NCI-H187 (cell line): ENCODE data around the gene ALOXE3.

Source experiments
- DNase-seq, 2 experiments: peaks; one replicate each; lab custom pipeline; 2025; lab: John Stamatoyannopoulos, UW

The ALOXE3 gene

DNA sequence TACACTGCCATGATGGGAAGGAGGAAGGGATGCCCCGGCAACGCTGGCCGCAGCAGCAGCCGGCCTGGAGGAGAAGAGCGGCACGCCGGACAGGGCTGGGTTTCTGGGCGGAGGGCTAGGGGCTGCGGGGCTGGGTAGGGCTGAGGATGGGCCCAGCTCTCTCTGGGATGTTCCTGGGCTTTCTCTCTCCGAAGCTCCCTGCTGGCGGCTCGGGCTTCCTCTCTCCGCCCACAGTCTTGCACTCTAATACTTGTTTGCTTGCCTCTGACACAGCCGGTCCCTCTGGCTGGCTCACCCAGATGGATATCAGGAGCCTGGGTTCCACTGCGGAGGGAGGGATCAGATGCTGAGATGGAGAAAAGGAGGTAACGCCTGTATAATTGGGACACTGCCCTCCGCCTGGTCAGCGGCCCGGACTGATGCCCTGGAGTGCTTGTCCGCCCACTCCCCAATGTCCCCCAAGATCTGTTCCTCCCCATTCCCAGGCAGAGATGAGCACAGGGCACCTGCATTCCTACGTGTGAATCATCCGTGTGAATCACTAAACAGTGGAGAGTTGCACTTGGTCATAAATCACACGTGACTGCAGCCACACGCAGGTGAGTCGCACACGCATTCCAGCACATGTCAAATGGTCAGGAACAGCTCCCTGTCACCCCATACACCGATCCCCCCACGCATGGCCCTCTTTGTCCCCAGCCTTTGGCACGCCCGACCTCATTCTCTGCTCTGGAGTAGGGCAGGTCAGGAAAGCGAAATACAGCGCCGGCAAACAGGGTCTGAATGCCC is at the start of gene ALOXE3:
Gene ALOXE3, minus strand, starts transcription at position 535 of the 789 bp plus-strand sequence. Its CDS starts 524 bp downstream, at position 11.
- no peak for DNase-seq

DNA sequence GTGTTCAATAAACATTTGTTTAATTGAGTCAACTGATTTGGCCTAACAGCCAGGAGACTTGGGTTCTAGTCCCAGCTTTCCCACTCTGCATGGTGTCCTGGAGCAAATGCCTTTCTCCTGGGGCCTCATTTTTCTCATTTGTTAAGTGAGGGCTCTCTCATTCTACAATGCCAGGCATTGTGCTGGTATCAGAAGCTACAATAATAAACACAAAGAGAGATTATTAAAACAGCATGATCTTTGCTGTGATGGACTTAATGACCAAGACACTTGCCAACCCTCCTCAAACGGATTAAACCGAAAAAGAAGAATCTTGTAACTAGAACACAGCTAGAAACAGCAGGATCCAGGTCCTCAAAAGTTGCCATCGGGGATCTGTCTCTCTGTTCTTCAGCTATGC is 49.2 kb upstream of the ALOXE3 start:
- DNase-seq = no peak

DNA sequence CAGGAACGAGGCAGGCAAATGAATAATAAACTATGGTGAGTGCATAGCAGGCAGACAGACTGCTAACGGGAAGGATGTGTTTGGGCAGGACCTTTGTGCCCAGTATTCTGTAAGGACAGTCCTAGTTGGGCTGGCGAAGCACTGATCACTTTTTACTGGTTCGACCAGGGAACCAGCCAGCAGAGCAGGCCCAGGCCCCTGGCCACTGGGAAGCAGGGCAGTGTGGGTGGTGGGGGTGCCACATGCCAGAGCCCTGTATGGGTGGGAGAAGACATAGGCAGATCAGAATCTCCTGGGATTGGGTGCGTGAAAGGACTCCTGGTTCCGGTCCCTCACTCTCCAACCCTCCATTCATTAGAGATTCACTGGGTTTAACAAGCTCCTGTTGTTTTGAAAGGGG is 48.4 kb upstream of the ALOXE3 start:
- DNase-seq = no peak

DNA sequence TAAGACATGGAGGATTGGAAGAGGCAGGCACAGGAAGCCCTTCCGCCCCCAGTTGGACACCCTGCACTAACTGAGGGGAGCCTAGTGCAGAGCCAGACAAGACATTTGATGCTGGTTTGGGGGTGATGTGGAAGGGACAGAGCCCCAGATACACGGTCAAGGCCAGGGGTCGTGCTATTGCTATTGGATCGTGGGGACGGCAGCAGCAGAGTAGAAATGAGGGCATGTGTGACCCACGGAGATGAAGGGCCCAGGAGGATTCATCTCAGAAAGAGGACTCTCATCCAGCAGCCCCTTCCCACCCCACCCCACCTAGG is 46.5 kb upstream of the ALOXE3 start:
- no peak for DNase-seq

DNA sequence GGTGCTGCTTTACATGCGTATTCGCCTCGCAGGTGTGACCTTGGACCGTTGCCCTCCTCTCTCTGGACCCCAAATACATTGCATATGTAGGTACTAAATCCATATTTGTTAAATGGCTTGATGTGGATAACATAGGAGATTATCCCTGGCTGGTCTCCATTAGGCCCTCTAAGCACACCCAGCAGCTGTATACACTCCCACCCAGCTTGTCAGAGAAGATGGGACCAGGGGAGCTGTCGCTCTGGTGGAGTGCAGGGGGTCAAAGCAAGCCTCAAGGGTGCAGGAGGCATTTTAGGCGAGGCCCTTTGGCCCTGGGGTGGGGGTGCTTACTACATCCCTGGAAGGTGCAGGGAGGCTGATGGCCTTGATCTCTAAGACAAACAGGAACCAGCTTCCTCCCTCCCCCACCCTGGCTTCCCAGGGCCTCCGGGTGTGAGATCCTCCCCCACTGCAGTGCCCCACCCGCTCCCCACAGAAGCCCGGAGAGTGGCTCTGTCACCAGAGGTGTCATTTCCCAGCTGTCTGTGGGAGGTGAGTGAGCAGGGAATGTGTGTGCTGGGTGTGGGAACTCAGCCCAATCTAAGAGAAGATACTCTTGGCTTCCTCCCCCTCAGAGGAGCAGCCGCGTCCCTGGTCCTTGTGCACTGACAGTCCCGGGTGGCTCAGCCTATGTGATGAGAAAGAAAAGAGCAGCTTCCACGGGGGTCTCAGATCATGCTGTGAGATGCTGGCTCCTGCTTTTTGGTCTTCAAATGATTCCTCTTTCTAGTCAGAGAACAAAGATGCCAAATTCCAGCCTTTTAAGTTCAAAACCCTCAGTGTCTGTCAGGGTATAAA is 45.9 kb upstream of the ALOXE3 start:
- no peak for DNase-seq

DNA sequence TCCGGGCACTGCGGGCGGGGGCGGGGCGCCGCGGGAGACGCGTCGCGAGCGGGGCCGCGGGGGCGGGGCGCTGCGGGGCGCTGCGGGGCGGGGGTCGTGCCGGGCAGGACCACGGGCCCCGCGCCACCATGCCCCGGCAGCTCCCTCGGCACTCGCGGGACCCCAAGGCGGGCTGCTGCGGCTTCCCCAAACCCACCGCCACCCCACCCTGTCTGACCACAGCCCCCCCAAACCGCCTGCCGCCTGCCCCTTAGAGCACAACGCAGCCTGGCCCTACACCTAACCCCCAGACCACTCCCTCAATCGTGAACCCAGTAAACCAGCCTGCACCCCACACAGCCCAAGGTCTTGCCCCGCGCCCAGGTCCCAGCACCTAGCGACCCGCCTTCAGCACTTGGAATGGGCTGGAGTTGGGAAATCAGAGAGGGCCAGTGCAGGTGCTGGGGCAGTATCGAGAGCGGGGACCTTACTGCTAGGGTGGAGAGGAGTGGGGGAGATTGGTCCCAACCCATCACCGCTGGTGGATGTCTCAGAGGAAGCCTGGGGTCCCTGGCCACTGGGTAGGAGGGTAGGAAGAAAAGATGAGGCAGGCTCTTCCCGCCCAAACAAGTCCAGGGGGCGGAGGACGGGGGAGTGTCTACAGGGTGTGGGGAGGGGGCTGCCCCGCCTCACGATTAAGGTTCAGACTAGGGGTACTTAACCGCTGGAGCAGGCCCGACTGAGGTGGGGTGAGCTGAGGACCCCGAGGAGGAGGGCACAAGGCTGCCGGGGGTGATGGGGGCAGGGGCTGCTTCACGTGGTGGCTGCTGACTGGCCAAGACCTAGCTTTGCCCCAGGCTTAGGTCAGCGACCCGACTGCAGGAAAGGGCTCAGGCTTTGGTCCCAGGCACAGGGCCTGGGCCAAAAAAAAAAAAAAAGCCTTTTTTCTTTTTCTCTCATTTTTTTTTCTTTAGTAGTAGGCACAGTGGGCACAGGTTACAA is 45.0 kb upstream of the ALOXE3 start:
- no peak for DNase-seq

DNA sequence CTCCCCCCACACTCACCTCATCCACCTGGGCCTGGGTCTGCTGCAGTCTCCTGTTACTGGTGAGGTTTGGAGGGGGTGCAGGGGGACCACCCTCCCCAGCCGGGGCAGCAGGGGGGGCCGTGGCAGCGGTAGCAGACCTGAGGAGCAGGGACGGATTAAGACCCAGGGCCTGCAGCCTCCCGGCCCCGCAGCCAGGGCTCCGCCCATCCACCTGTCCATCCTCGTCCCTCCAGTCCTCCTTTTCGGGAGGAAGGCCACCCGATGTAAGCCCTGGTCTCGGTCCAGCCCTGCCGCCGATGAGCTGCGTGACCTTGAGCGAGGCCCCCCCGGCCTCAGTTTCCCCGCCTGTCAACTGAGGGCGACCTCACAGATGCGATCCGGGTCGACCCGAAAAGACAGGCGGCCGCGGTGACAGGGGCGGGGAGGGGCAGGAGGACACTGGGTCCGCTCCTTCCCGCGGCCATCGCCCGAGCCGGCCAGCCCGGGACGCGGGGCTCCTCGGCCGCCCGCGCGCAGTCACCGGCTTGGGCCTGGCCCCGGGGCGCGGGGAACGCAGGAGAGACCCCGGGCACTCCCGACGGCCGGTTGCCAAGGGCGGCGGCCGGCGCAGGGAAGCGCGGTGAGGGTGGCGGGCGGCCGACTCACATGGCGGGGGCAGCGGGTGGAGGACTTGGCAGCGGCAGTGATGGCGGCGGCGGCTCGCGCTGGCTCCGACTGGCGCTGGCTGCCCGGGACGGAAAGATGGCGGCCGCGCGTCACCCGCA is 44.1 kb upstream of the ALOXE3 start, which contains the start of gene VAMP2:
Gene VAMP2, minus strand, starts transcription at position 716 of the 764 bp plus-strand sequence. Its CDS starts 69 bp downstream, at position 647.
- peak in 1 of 2 experiments; percentile 50 for DNase-seq

DNA sequence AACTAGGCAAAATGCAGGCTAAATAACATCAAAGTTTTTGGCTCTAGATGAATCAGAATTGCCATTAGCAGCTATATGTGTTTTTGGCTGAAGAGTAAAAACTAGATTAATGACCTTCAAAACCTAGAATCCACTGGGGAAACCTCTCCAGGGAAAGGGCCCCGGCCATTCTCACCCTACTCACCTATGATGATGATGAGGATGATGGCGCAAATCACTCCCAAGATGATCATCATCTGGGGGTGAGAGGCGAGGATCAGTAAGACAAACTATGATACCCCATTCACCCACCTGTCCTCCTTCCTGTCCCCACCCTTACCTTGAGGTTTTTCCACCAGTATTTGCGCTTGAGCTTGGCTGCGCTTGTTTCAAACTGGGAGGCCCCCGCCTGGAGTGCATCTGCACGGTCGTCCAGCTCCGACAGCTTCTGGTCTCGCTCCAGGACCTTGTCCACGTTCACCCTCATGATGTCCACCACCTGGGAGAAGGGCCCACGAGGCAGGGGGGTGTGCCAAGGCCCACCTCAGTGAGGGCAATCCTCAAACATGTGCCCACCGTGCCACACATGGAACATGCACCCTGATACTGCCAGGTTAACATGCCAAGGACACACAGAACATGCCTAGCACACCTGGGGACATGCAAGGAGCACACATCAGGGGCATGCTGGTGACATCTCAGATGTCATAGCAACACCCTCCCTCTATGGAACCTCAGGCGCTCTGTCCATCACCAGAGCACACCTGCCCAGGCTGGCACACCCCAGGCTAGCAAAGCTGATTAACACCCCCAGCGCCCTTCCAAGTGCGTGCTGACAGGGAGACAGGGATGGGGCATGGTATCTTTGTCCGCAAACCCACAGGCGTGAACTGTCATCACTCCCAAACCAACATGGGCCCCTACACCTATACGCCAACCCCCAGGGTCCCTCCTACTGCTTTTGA is 43.2 kb upstream of the ALOXE3 start:
- DNase-seq = no peak

DNA sequence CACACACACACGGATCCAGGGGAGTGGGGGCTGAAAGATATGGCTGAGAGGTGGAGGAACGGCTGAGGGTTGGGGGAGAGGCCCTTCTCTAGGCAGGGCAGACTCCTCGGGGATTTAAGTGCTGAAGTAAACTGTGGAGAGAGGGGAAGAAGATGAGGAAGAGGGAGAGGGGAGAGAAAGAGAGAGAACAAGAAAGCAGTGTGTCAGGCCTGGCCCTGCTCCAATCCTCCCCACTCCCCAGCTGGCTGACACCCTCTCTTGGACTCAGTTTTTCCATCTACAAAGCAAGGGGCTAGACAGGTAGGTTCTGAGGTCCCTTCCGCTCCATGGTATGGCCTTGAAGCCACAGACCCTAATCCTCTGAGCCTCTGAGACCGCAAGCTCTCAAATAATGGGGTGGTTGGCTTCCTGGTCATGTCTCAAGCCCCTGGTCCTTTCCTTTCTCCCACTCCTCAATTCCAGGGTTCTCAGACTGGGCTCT is 42.5 kb upstream of the ALOXE3 start:
- no peak for DNase-seq

DNA sequence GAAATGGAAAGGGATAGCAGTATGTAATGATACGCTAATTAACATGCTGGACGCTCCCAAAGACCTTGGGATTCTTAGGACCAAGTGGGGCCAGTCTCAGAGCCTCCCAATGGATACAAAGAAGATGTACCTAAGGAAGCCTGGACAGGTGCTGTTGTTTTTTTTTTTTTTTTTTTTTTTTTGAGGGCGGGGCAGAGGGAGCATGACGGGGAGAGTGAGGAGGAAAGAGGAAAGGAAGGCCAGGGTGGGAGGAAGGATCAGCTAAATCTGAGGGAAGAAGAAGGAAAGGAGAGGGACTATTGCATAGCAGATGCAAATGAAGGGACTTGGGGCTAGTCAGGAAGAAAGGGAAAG is 41.9 kb upstream of the ALOXE3 start:
- DNase-seq = no peak

DNA sequence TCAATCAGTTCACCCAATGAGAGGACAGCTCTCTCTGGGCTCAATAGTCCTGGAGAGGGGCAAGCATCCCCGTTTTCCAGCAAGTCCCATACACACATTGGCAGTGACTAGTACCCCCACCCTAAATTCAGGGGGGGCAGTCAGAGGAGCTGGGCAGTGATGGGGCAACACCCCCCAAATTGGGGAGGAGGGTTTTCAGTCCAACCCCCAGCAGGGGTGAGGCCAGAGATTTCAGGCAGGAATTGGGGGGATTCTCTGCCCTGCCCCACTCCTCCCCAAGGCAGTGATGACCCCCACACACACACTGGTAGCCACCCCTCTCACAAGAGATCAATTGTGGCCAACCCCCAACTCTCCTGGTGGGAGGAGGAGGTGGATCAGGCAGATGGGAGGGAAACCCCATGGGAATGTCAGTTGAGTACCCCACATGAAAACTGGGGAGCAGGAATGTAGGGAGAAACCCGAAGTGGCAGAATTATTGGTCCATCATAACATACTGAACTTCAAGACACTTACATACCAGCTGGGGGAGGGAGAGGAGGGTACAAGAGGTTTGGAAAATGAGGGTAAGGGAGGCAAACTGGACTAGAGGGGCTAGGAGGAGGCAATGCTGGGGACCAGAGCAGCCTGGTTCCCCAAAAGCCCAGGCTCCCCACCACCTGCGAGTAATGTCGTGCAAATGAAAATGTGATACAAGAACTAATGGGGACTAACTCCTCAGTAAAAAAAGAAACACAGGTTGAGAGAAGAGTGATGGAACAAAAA is 41.3 kb upstream of the ALOXE3 start:
- no peak for DNase-seq

DNA sequence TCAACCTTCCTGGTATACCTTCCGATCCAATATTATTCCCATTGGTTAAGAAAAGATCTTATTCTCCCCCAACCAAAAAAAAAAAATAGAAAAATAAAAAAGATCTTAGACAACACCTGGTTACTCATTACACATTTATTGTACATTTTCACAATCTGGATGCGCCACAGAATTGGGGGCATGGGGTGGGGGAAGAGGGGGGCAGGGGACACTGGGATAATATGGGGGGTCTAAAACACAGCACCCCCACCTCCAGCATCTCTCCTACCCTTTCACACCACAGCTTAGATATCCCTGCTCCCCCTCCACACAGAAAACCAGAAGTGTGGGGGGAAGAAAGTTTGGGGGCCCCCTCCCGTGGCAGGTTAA is 40.7 kb upstream of the ALOXE3 start:
- no peak for DNase-seq

DNA sequence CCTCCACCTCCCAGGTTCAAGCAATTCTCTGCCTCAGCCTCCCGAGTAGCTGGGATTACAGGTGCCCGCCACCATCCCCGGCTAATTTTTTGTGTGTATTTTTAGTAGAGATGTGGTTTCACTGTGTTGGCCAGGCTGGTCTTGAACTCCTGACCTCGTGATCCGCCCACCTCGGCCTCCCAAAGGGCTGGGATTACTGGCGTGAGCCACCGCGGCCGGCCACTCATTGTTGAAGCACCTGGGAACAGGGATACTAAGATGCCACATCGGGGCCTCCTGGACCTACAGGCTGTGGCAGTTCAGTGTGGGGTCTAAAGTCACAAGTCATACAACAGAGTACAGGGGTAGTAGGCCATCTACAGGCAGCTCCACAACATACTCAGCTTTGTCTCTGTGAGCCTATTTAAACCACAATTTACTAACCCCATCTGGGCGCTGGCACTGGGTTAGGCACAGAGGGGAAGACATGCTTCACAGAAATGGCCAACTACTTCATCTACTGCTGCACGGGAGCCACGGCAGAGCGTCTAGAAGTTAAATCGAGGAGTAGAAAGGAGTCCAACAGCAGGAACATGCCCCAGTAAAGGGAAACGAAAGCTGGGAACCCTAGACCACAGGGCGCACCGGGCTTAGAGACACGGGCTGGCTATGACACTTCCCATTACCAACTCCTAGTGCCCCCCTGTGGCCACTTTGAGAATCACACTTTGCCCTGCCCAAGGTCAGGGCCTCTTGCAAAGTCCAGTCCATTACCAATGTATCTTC is 40.1 kb upstream of the ALOXE3 start:
- peak; percentile 3 to 48 for DNase-seq

DNA sequence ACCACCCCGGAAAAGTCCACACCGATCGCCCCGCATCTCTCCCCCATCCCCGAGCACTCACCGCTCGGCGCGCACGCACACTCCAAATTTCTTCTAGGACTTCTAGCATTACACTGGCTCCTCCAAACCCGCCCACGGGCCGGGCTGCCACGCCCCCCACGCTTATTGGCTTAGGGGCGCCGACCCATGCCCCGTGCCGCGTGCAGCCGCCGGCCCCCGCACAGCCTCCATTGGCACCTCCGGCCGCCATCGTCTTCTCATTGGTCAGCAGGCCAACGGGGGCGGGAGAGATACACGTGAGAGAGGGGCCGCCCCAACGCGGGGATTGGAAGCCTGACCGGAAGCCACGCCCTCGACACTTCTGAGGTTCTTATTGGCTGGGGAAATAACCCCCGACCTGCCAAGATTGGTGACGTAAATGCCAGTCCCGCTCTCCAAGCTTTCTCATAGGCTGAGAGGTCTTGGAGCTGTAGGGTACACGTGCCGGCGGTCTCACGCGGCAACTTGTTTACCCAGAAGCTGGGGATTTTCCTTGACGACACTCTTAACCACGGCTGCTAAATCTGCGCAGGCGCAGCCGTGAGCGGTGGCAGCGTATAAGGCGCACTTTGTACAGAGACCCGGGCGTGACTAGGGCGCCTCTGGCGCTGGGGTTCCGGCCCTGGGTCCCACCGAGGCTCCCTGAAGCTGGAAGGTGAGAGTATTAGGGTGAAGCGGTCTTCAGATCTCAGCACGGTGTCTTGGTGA is 38.1 kb upstream of the ALOXE3 start:
- peak; percentile 91 to 97 for DNase-seq

DNA sequence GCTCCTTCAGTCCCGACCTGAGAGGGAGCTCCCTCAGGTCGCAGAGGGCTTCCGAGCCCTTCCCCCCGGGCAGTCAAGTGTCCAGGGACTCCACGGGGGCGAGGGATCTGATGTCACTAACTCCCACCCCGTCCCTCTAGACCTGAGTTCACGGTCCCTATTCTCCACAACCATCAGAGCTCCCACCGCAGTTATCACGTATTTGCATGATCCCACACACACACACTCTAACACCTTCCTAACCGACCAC is 37.6 kb upstream of the ALOXE3 start:
- DNase-seq = no peak

DNA sequence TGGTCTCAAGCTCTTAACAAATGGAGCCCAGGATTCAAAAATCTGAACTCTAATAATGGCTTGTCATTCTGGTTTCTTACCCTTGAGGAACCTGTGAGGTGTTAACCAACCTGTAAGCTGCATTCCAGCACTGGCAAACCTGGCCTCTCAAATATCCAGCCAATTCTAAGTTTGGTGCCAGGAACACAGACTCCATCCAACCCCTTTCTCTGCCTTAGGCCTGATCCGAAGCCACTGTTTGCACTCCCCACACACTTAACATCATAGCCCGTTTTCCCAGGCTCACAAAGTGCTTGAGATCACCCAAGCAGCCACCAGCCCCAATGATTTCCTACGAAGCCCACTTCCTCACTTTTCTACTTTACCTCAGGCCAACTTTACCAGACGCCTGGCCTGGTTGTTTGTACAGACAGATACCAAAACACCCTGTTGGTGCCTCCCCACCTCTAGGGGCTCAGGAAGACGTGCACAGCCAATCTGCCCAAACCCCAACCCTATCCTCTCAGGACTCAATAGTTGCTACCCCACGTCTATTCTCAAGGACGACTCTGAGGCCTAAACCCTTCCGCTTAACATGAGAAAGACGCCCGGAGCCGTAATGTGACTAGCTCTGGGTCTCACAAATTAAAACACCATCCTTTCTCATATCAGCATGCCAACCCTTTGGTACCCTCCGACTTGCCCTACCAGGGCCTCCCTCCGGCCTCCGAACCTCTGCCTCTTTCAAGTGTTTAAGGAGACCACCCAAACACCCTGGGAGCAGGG is 37.1 kb upstream of the ALOXE3 start:
- DNase-seq = no peak

DNA sequence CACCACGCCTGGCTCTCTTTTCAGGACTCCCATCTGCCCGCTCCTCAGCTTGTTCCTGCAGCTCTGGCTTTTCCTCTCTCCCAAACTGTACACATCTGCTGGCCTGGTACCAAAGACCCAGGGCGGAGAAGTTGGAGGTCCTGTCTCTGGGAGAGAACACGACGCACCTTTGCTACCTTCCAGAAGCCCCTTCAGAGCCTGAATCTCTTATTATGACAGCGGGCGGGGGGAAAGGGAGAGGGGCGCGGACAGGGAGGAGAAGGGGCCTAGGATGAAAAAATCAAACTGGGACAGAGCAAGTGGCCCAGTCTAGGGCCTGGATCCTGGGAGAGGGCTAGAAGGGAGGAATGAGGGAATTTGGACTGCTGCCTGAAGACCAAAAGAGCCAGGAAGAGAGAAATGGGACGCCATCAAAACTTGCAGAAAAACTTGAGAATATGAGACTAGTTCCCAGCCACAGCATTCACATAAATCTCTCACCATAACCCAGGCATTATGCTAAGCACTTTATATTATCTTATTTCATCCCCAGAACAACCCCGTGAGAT is 36.4 kb upstream of the ALOXE3 start:
- DNase-seq = no peak
